Hepatocyte (in vitro differentiated cells): ENCODE data around the gene MIP.

Experiments
- EZH2 ChIP-seq: fragments of 200-600 bp; sonication (generic); IDR thresholded peaks from 2 replicates; pipeline ENCODE4 v1.6.1; 2016; ENCODE audit warnings: antibody characterized with exemption, mild to moderate bottlenecking, borderline replicate concordance
- TF ChIP-seq, protein P1 (sequence below): fragments of 200-600 bp; sonication (generic); IDR thresholded peaks from 2 replicates; pipeline ENCODE4 v1.5.1; 2016; ENCODE audit warnings: antibody characterized with exemption, mild to moderate bottlenecking; ENCODE audit not compliant: poor library complexity

GRCh38 chr12:56486694-56487093 is 32.2 kb upstream of the MIP start:
- no peak for TF ChIP-seq EZH2
- TF ChIP-seq, protein P1, sequence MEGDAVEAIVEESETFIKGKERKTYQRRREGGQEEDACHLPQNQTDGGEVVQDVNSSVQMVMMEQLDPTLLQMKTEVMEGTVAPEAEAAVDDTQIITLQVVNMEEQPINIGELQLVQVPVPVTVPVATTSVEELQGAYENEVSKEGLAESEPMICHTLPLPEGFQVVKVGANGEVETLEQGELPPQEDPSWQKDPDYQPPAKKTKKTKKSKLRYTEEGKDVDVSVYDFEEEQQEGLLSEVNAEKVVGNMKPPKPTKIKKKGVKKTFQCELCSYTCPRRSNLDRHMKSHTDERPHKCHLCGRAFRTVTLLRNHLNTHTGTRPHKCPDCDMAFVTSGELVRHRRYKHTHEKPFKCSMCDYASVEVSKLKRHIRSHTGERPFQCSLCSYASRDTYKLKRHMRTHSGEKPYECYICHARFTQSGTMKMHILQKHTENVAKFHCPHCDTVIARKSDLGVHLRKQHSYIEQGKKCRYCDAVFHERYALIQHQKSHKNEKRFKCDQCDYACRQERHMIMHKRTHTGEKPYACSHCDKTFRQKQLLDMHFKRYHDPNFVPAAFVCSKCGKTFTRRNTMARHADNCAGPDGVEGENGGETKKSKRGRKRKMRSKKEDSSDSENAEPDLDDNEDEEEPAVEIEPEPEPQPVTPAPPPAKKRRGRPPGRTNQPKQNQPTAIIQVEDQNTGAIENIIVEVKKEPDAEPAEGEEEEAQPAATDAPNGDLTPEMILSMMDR, result no peak
